Ishikawa (cell line): ENCODE data around the gene TGFBRAP1.

ENCODE experiments used
- CEBPB ChIP-seq: IDR thresholded peaks from 2 replicates; pipeline ENCODE4 v1.6.1; 2012
- CREB1 ChIP-seq: IDR thresholded peaks from 2 replicates; pipeline ENCODE4 v1.6.1; 2012; ENCODE audit warnings: low read depth
- EGR1 ChIP-seq: IDR thresholded peaks from 2 replicates; pipeline ENCODE4 v1.6.1; 2012
- EP300 ChIP-seq: IDR thresholded peaks from 2 replicates; pipeline ENCODE4 v1.6.1; 2012; ENCODE audit warnings: borderline replicate concordance
- FOXM1 ChIP-seq: IDR thresholded peaks from 2 replicates; pipeline ENCODE4 v1.6.1; 2012; ENCODE audit warnings: low read depth, borderline replicate concordance
- NFIC ChIP-seq: IDR thresholded peaks from 2 replicates; pipeline ENCODE4 v1.6.1; 2012
- RAD21 ChIP-seq: IDR thresholded peaks from 2 replicates; pipeline ENCODE4 v1.6.1; 2012; ENCODE audit warnings: low read depth
- TAF1 ChIP-seq: IDR thresholded peaks from 2 replicates; pipeline ENCODE4 v1.6.1; 2012; ENCODE audit warnings: low read depth, mild to moderate bottlenecking
- TCF12 ChIP-seq: IDR thresholded peaks from 2 replicates; pipeline ENCODE4 v1.6.1; 2012; ENCODE audit warnings: low read depth
- TEAD4 ChIP-seq: IDR thresholded peaks from 2 replicates; pipeline ENCODE4 v1.6.1; 2012
- USF1 ChIP-seq: IDR thresholded peaks from 2 replicates; pipeline ENCODE4 v1.6.1; 2012
- YY1 ChIP-seq: IDR thresholded peaks from 2 replicates; pipeline ENCODE4 v1.6.1; 2012; ENCODE audit warnings: low read depth
- ZBTB7A ChIP-seq: IDR thresholded peaks from 2 replicates; pipeline ENCODE4 v1.6.1; 2012; ENCODE audit warnings: low read depth
- TF ChIP-seq, protein P1 (sequence below): IDR thresholded peaks from 2 replicates; pipeline ENCODE4 v1.6.1; 2012
- TF ChIP-seq, protein P2 (sequence below): IDR thresholded peaks from 2 replicates; pipeline ENCODE4 v1.6.1; 2012; ENCODE audit warnings: low read depth, mild to moderate bottlenecking

Gene TGFBRAP1

DNA sequence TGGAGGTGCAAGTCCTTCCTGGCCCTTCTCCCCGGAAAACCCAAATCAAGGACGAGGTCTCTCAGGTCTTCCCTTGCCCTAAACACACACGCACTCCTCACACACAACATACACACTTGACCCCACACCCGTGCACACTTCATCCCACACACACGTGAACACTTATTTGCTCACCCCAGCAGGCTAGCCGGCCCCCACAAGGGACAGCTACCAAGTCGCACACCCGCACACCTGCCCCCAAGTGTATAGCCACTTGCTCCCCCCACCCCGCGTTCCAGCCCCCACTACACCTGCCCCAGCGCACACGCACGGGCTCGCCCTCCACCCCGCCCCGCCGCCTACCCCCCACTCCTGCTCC is 359 bp downstream of the TGFBRAP1 start:
- TF ChIP-seq RAD21 (no peak), CREB1 (no peak), USF1 (no peak), EGR1 (no peak), FOXM1 (no peak), EP300 (no peak), TCF12 (no peak), ZBTB7A (no peak)

GRCh38 chr2:105328281-105329196 is 996 bp downstream of the TGFBRAP1 start:
- TF ChIP-seq, protein P1, sequence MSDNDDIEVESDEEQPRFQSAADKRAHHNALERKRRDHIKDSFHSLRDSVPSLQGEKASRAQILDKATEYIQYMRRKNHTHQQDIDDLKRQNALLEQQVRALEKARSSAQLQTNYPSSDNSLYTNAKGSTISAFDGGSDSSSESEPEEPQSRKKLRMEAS = no peak
- TF ChIP-seq TEAD4 (no peak), CREB1 (no peak), USF1 (no peak), ZBTB7A (no peak), TAF1 (no peak), NFIC (no peak), TCF12 (no peak), EP300 (no peak), CEBPB (no peak), FOXM1 (no peak), EGR1 (no peak)

DNA sequence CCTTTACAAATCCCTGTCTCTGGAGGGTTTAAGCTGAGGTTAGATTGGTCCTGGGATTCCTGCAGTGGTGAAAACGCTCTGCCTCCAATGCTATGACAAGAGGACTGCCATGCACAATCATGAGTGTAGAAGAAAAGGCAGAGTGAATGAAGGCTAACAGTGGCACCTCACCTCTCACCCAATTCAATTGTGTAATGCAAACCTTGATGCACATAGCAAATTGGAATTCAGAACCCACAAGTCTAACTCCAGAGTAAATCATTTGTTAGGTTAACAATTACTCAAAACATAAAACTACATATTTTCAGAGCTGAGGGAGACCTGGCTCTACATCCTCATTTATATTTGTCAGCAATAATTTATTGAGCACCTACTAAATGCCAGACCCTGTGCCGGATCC is 1.8 kb downstream of the TGFBRAP1 start:
- TF ChIP-seq EP300 = no peak
- no peak for TF ChIP-seq YY1
- TF ChIP-seq CREB1 = no peak
- TF ChIP-seq FOXM1 = no peak
- no peak for TF ChIP-seq CEBPB
- no peak for TF ChIP-seq EGR1
- no peak for TF ChIP-seq ZBTB7A
- no peak for TF ChIP-seq TEAD4
- TF ChIP-seq TCF12 = no peak
- no peak for TF ChIP-seq NFIC
- TF ChIP-seq, protein P1 = no peak
- TF ChIP-seq RAD21 = no peak
- TF ChIP-seq USF1 = no peak
- TF ChIP-seq, protein P2, sequence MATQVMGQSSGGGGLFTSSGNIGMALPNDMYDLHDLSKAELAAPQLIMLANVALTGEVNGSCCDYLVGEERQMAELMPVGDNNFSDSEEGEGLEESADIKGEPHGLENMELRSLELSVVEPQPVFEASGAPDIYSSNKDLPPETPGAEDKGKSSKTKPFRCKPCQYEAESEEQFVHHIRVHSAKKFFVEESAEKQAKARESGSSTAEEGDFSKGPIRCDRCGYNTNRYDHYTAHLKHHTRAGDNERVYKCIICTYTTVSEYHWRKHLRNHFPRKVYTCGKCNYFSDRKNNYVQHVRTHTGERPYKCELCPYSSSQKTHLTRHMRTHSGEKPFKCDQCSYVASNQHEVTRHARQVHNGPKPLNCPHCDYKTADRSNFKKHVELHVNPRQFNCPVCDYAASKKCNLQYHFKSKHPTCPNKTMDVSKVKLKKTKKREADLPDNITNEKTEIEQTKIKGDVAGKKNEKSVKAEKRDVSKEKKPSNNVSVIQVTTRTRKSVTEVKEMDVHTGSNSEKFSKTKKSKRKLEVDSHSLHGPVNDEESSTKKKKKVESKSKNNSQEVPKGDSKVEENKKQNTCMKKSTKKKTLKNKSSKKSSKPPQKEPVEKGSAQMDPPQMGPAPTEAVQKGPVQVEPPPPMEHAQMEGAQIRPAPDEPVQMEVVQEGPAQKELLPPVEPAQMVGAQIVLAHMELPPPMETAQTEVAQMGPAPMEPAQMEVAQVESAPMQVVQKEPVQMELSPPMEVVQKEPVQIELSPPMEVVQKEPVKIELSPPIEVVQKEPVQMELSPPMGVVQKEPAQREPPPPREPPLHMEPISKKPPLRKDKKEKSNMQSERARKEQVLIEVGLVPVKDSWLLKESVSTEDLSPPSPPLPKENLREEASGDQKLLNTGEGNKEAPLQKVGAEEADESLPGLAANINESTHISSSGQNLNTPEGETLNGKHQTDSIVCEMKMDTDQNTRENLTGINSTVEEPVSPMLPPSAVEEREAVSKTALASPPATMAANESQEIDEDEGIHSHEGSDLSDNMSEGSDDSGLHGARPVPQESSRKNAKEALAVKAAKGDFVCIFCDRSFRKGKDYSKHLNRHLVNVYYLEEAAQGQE = no peak

DNA sequence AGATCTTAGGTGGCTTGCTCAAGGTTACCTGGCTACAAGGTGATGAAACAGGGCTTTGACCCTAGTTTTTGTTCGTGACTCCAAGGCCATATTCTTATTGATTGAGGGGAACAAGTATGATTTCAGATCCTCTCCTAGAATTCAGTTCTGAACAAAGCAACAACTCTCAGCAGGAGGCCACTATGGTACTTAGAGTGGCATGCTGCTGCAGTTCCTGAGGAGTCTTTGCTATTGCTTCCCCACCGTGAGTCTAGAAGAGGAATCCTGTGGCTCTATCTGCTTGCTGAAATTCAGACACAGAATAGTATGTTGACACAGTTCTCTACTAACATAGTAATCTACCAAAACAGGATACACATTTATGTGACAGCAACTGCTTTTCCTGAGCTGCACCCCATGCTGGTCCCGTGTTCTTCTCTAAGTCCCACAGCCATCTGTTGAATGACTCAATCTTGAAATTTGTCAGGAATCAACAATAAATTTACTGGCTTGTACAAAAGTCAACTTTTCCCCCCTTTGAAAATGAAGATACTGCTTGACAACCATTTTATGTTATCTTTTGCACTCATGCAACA is 4.1 kb downstream of the TGFBRAP1 start:
- TF ChIP-seq YY1 = no peak
- no peak for TF ChIP-seq TEAD4
- no peak for TF ChIP-seq ZBTB7A

GRCh38 chr2:105324732-105325131 is 4.8 kb downstream of the TGFBRAP1 start:
- TF ChIP-seq FOXM1 = no peak
- no peak for TF ChIP-seq CEBPB
- no peak for TF ChIP-seq USF1
- no peak for TF ChIP-seq ZBTB7A

GRCh38 chr2:105324101-105324500 is 5.4 kb downstream of the TGFBRAP1 start:
- TF ChIP-seq YY1 (no peak), TEAD4 (no peak), CEBPB (no peak), EP300 (no peak), EGR1 (no peak), USF1 (no peak), FOXM1 (no peak), TAF1 (no peak), NFIC (no peak), TCF12 (no peak), RAD21 (no peak), CREB1 (no peak), ZBTB7A (no peak)
- TF ChIP-seq, protein P2 = no peak
- TF ChIP-seq, protein P1 = no peak
